Ovary (tissue), 9 donors: ENCODE data around the gene PSMD2. TPM values are rescaled to one million over a fixed set of nuclear protein-coding genes. Genes with fewer than 3 reads are reported as not detected.

Source experiments
- DNase-seq, 5 donors: peaks; one replicate each; pipeline ENCODE4 v3.0.0-alpha.2; 2019 to 2020
- H3K27ac ChIP-seq, 2 donors: fragments of 200-600 bp; one replicate each; pipeline versions ENCODE4 v1.5.1 to v1.8.0; 2019 to 2022
- H3K27me3 ChIP-seq: fragments of 200-600 bp; one replicate; pipeline ENCODE4 v1.8.0; 2022
- H3K36me3 ChIP-seq: fragments of 200-600 bp; sonication (generic); one replicate; pipeline ENCODE4 v1.5.1; 2019
- H3K4me1 ChIP-seq: one replicate; pipeline ENCODE4 v1.8.1; 2013; ENCODE audit warnings: mild to moderate bottlenecking, moderate library complexity; ENCODE audit not compliant: insufficient read depth
- H3K4me3 ChIP-seq: fragments of 200-600 bp; sonication (generic); one replicate; pipeline ENCODE4 v1.5.1; 2017
- H3K9me3 ChIP-seq, 2 donors: fragments of 200-600 bp in 1 of 2; sonication (generic) in 1 of 2; one replicate each; pipeline versions ENCODE4 v1.5.1 to v1.8.1; 2013 to 2019; ENCODE audit warnings: mild to moderate bottlenecking in 1 of 2, moderate library complexity in 1 of 2
- EP300 ChIP-seq: sonication (generic); formaldehyde crosslinking; IDR thresholded peaks from one replicate; pipeline ENCODE4 v1.6.1; 2017; ENCODE audit warnings: antibody characterized with exemption
- POLR2A ChIP-seq: fragments of 450-650 bp; IDR thresholded peaks from one replicate; pipeline ENCODE4 v1.6.1; 2017; ENCODE audit warnings: antibody characterized with exemption, mild to moderate bottlenecking, moderate library complexity
- WGBS, 3 donors: extraction: QIAGEN DNeasy Blood & Tissue Kit in 1 of 3; methylation state at CpG; one replicate each; pipeline versions ENCODE4 v1.1.5 to v1.1.7; 2013 to 2017; 5-methylcytosine and 5-hydroxymethylcytosine counted together
- intact Hi-C, 4 donors: fragments of 100-400 bp; cut with DNase I; formaldehyde crosslinking; loops; one replicate each; pipeline versions ENCODE4 v1.11.0 to v1.15.1; 2022 to 2023
- polyA plus RNA-seq, 2 donors: library from polyadenylated mRNA; stranded (reverse); fragments of 200-250 nt in 1 of 2; fragments of 350-450 nt in 1 of 2; fragmentation: Illumina TruSeq in 1 of 2; extraction: RNeasy Lipid Tissue Mini Kit (QIAGEN cat#74804) in 1 of 2; gene quantifications; one replicate each; pipeline ENCODE4 v1.2.3, GENCODE V29; 2013 to 2014
- total RNA-seq, 7 donors: library from RNA; depleted of rRNA in 2 of 7; stranded (reverse); fragments of >200 nt in 2 of 7; fragmentation: NEBNext Ultra II Directional in 3 of 7; extraction: Animal tissue kit (Norgen Biotek cat#: 25700) in 3 of 7; gene quantifications; one replicate each; pipeline versions ENCODE4 v1.1.0 to v1.2.4, GENCODE V29; 2016 to 2023
- TF ChIP-seq, protein P1 (sequence below), 3 donors: fragments of 450-650 bp in 2 of 3; fragments of 200-600 bp in 1 of 3; IDR thresholded peaks; one replicate each; pipeline versions ENCODE4 v1.5.1 to v1.8.0; 2016 to 2022; ENCODE audit warnings: antibody characterized with exemption in 3 of 3, mild to moderate bottlenecking in 1 of 3
- donor health status: DM: no; HTN: no; CAD: no; lungs with moderate emphysema.
- donor health status: DM: no; HTN: no; CAD: no.
- donor health status: Bipolar disorder and iron deficiency.
- donor health status: DM: yes; HTN: yes; CAD: no.
- donor health status: DM: no; HTN: no; CAD: no.
- donor health status: DM: yes; HTN: yes; CAD: no.

PSMD2 gene
- total and polyA plus RNA-seq, 9 donors, result 74.4 to 177 (median 138) TPM

GRCh38 chr3:184315871-184316661 is 17.0 kb downstream of the PSMD2 start:
- 10 to 18% (median 12%) methylated on average over 16 of the region's 16 CpGs for WGBS, 3 donors
- Histone ChIP-seq H3K36me3 (no peaks in the 10 kb centered on the region), H3K27ac (peak overlapping the region; percentile 94 to 95), H3K9me3 (no peaks in the 10 kb centered on the region), H3K4me3 (peak overlapping the region; percentile 52), H3K27me3 (no peaks in the 10 kb centered on the region), H3K4me1 (peaks cover 13% of the 10 kb centered on the region)
- intact Hi-C loops, result loop anchor here in 2 of 4 donors (5.0 to 10.0 kb wide), 3 partner anchors 41 to 681 kb away; partner anchors contain the start of genes CLCN2 (in 1 of the 2), KLHL24 (in 1 of the 2) and POLR2H (in 1 of the 2)
- DNase-seq, result peak in 2 of 5 donors; percentile 42 to 48
- TF ChIP-seq, protein P1, sequence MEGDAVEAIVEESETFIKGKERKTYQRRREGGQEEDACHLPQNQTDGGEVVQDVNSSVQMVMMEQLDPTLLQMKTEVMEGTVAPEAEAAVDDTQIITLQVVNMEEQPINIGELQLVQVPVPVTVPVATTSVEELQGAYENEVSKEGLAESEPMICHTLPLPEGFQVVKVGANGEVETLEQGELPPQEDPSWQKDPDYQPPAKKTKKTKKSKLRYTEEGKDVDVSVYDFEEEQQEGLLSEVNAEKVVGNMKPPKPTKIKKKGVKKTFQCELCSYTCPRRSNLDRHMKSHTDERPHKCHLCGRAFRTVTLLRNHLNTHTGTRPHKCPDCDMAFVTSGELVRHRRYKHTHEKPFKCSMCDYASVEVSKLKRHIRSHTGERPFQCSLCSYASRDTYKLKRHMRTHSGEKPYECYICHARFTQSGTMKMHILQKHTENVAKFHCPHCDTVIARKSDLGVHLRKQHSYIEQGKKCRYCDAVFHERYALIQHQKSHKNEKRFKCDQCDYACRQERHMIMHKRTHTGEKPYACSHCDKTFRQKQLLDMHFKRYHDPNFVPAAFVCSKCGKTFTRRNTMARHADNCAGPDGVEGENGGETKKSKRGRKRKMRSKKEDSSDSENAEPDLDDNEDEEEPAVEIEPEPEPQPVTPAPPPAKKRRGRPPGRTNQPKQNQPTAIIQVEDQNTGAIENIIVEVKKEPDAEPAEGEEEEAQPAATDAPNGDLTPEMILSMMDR (IDR thresholded peaks at IDR 0.05), result no peak
- TF ChIP-seq EP300 (no peak), POLR2A (no peak)

- H3K4me3 ChIP-seq, result no peak overlapping the region
- peaks cover 1% of the 10 kb centered on the region for H3K36me3 ChIP-seq
- H3K27me3 ChIP-seq, result no peaks in the 10 kb centered on the region
- DNase-seq, result no peak
- no peak for TF ChIP-seq POLR2A
- TF ChIP-seq, protein P1 (IDR thresholded peaks at IDR 0.05), result no peak
- no peak for TF ChIP-seq EP300
- H3K9me3 ChIP-seq, result no peaks in the 10 kb centered on the region
- intact Hi-C loops, result loop anchor here in 2 of 4 donors (5.0 to 10.0 kb wide), 3 partner anchors 41 to 682 kb away; partner anchors contain the start of genes CLCN2 (in 1 of the 2), KLHL24 (in 1 of the 2) and POLR2H (in 1 of the 2)
- H3K27ac ChIP-seq, result no peak overlapping the region
- WGBS, 3 donors, result 48 to 60% (median 54%) methylated on average over 7 of the region's 7 CpGs
- peaks cover 15% of the 10 kb centered on the region for H3K4me1 ChIP-seq
These were observed 17.8 kb downstream of the PSMD2 start for GRCh38 chr3:184316792-184317191.

GRCh38 chr3:184317201-184317600 is 18.2 kb downstream of the PSMD2 start:
- peaks cover 15% of the 10 kb centered on the region for H3K4me1 ChIP-seq
- no peak for DNase-seq
- H3K27me3 ChIP-seq, result no peaks in the 10 kb centered on the region
- WGBS, 3 donors, result 44 to 63% (median 47%) methylated on average over 5 of the region's 5 CpGs
- no peaks in the 10 kb centered on the region for H3K9me3 ChIP-seq
- no peak overlapping the region for H3K4me3 ChIP-seq
- intact Hi-C loops, result loop anchor here in 2 of 4 donors (5.0 to 10.0 kb wide), 3 partner anchors 40 to 682 kb away; partner anchors contain the start of genes CLCN2 (in 1 of the 2), KLHL24 (in 1 of the 2) and POLR2H (in 1 of the 2)
- no peak overlapping the region for H3K27ac ChIP-seq
- peaks cover 3% of the 10 kb centered on the region for H3K36me3 ChIP-seq
- TF ChIP-seq EP300, result no peak

DNA sequence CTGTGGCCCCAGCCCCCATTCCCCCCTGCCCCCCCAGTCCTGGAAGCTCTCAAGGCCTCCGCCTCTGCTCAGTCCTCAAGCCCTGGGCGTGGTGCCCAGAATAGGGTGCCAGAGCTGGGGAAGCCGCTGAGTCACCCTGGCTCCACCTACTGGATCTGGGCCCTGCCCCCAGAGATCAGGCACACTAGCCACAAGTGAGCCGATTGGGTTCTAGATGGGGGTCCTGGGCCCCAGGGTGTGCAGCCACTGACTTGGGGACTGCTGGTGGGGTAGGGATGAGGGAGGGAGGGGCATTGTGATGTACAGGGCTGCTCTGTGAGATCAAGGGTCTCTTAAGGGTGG is 21.0 kb downstream of the PSMD2 start:
- 0 to 4% (median 1%) methylated on average over 4 of the region's 4 CpGs for WGBS, 3 donors
- H3K27ac ChIP-seq, result peak overlapping the region; percentile 63 to 73
- TF ChIP-seq, protein P1 (IDR thresholded peaks at IDR 0.05), result no peak
- no peak for TF ChIP-seq EP300
- TF ChIP-seq POLR2A, result no peak
- peak; percentile 98 to 100 (median 99) for DNase-seq
- H3K36me3 ChIP-seq, result peaks cover 3% of the 10 kb centered on the region
- no peak overlapping the region for H3K4me3 ChIP-seq
- no peaks in the 10 kb centered on the region for H3K9me3 ChIP-seq
- H3K27me3 ChIP-seq, result no peaks in the 10 kb centered on the region
- peaks cover 15% of the 10 kb centered on the region for H3K4me1 ChIP-seq
- intact Hi-C loops, result loop anchor here in 1 of 4 donors (10.0 kb wide), 1 partner anchor 135 kb away; the partner anchor contains the start of gene ABCF3
